HepG2 (cell line): ENCODE data around the gene GNAS. TPM values are rescaled to one million over a fixed set of nuclear protein-coding genes. Genes with fewer than 3 reads are reported as not detected.

Experiments
- ATAC-seq: fragments of 200-7000 bp; cut with Tn5 transposase; 3 replicates; pipeline ENCODE4 v1.9.1; 2020; ENCODE audit warnings: mild to moderate bottlenecking, moderate library complexity
- BruUV-seq: library from RNA; stranded (reverse); fragments of 400-500 nt; replicated peaks from 2 replicates; lab custom pipeline; 2021; lab: Mats Ljungman, UMichigan
- CTCF ChIA-PET: fragments of 300-600 bp; formaldehyde crosslinking; extraction: SDS; loops from one replicate; lab custom pipeline; 2021; ENCODE audit warnings: low total read pairs, inconsistent platforms, low intra/inter-chr PET ratio; lab: Yijun Ruan, JAX
- POLR2A ChIA-PET: fragments of 350-600 bp; sonication (Branson Sonifier 250); formaldehyde crosslinking; loops from one replicate; lab custom pipeline; 2020; ENCODE audit warnings: antibody characterized with exemption, inconsistent platforms; lab: Yijun Ruan, JAX
- DNase-seq: peaks from one replicate; pipeline ENCODE4 v3.0.0-alpha.2; 2015; ENCODE audit warnings: low spot score
- FAIRE-seq: peaks from 3 replicates; lab custom pipeline; 2011; peaks lifted over from hg19 to GRCh38; lab: Jason Lieb, UNC
- H2AFZ ChIP-seq: one replicate; pipeline ENCODE4 v1.6.1; 2011; ENCODE audit warnings: low read length, inconsistent platforms
- H3K27ac ChIP-seq: fragments of 300-600 bp; 3 replicates; pipeline ENCODE4 v1.8.0; 2011; ENCODE audit warnings: mixed run types, mild to moderate bottlenecking, mixed read lengths, low read length, inconsistent platforms; ENCODE audit not compliant: insufficient read depth; ENCODE audit errors: extremely low read length
- H3K27me3 ChIP-seq, 2 experiments: fragments of 200-600 bp in 1 of 2; 2 replicates in 1 of 2; 3 replicates in 1 of 2; pipeline versions ENCODE4 v1.6.0 to v1.8.0; 2011; ENCODE audit warnings: low read length in 2 of 2, mild to moderate bottlenecking in 2 of 2, moderate library complexity in 2 of 2, inconsistent platforms in 1 of 2; ENCODE audit not compliant: insufficient read depth in 2 of 2, control insufficient read depth in 1 of 2
- H3K36me3 ChIP-seq, 2 experiments: fragments of 200-600 bp in 1 of 2; replicated peaks in 1 of 2; 2 replicates in 1 of 2; 3 replicates in 1 of 2; pipeline versions ENCODE4 v1.5.1 to v1.8.0; 2011; ENCODE audit warnings: low read length in 2 of 2, inconsistent platforms in 1 of 2; ENCODE audit not compliant: insufficient read depth in 2 of 2, control insufficient read depth in 1 of 2
- H3K4me1 ChIP-seq: 2 replicates; pipeline ENCODE4 v1.5.1; 2012; ENCODE audit warnings: low read length, inconsistent platforms; ENCODE audit not compliant: insufficient read depth
- H3K4me2 ChIP-seq: 2 replicates; pipeline ENCODE4 v1.6.0; 2011; ENCODE audit warnings: low read depth, low read length, inconsistent platforms
- H3K4me3 ChIP-seq, 3 experiments: fragments of 200-600 bp in 1 of 3; sonication (generic), shearing (Covaris generic) in 1 of 3; replicated peaks in 1 of 3; 2 replicates each; pipeline ENCODE4 v1.5.1; 2011 to 2016; ENCODE audit warnings: low read length in 3 of 3, inconsistent platforms in 2 of 3, low read depth in 2 of 3, mild to moderate bottlenecking in 2 of 3, control low read depth in 1 of 3, mixed read lengths in 1 of 3; ENCODE audit not compliant: insufficient read depth in 1 of 3
- H3K79me2 ChIP-seq: one replicate; pipeline ENCODE4 v1.6.1; 2011; ENCODE audit warnings: low read length, inconsistent platforms; ENCODE audit not compliant: insufficient read depth
- H3K9ac ChIP-seq: 2 replicates; pipeline ENCODE4 v1.6.0; 2011; ENCODE audit warnings: mild to moderate bottlenecking, low read depth, low read length, inconsistent platforms; ENCODE audit not compliant: insufficient read depth
- H3K9me3 ChIP-seq: 2 replicates; pipeline ENCODE4 v1.5.1; 2012; ENCODE audit warnings: mild to moderate bottlenecking, low read length
- H4K20me1 ChIP-seq: 2 replicates; pipeline ENCODE4 v1.6.0; 2011; ENCODE audit warnings: inconsistent platforms, mild to moderate bottlenecking, low read length, moderate library complexity; ENCODE audit not compliant: insufficient read depth
- AGO2 ChIP-seq: fragments of 200-400 bp; formaldehyde crosslinking; optimal IDR thresholded peaks from 2 replicates; pipeline ENCODE3; 2017; ENCODE audit warnings: mild to moderate bottlenecking, low read depth, low read length, moderate library complexity
- CCAR2 ChIP-seq: fragments of 200-400 bp; formaldehyde crosslinking; optimal IDR thresholded peaks from 2 replicates; pipeline ENCODE3; 2018; ENCODE audit warnings: low read depth, mild to moderate bottlenecking, low read length, moderate library complexity
- CEBPB ChIP-seq: IDR thresholded peaks from 2 replicates; pipeline ENCODE4 v1.6.1; 2011; ENCODE audit warnings: low read depth, low read length, improper control_type of control experiment, borderline replicate concordance
- GATA4 ChIP-seq: sonication (generic); IDR thresholded peaks from 2 replicates; pipeline ENCODE4 v1.6.1; 2016; ENCODE audit warnings: antibody characterized with exemption, low read depth, borderline replicate concordance
- HDAC2 ChIP-seq: sonication (generic); formaldehyde crosslinking; IDR thresholded peaks from 2 replicates; pipeline ENCODE4 v1.4.0; 2020; ENCODE audit warnings: missing genetic modification reagents
- KMT2A ChIP-seq: sonication (generic); formaldehyde crosslinking; IDR thresholded peaks from 2 replicates; pipeline ENCODE4 v1.4.0; 2020; ENCODE audit warnings: missing genetic modification reagents
- PITX1 ChIP-seq: sonication (generic); formaldehyde crosslinking; IDR thresholded peaks from 2 replicates; pipeline ENCODE4 v1.5.1; 2020; ENCODE audit warnings: mild to moderate bottlenecking, missing genetic modification reagents
- RBFOX2 ChIP-seq: fragments of 200-400 bp; formaldehyde crosslinking; IDR thresholded peaks from 2 replicates; pipeline ENCODE4 v1.6.1; 2017; ENCODE audit warnings: low read depth, mild to moderate bottlenecking, low read length
- RORA ChIP-seq: sonication (generic); formaldehyde crosslinking; IDR thresholded peaks from 2 replicates; pipeline ENCODE4 v1.5.0; 2020; ENCODE audit warnings: mild to moderate bottlenecking, missing genetic modification reagents, moderate library complexity
- SOX5 ChIP-seq: IDR thresholded peaks from 2 replicates; pipeline ENCODE4 v1.6.1; 2016; ENCODE audit warnings: borderline replicate concordance
- ZFP36L1 ChIP-seq: sonication (generic); formaldehyde crosslinking; IDR thresholded peaks from 2 replicates; pipeline ENCODE4 v1.8.0; 2022; ENCODE audit warnings: mild to moderate bottlenecking, missing genetic modification reagents, moderate library complexity
- ZNF530 ChIP-seq: sonication (generic); formaldehyde crosslinking; IDR thresholded peaks from 2 replicates; pipeline ENCODE4 v1.5.0; 2020; ENCODE audit warnings: low read depth, mild to moderate bottlenecking, missing genetic modification reagents
- ZNF629 ChIP-seq: sonication (generic); formaldehyde crosslinking; conservative IDR thresholded peaks from 2 replicates; pipeline ENCODE4 v1.5.0; 2020; ENCODE audit warnings: missing genetic modification reagents
- WGBS: methylation state at CpG from one replicate; pipeline ENCODE4 v1.1.6; 2017; ENCODE audit warnings: low lambda C conversion rate; 5-methylcytosine and 5-hydroxymethylcytosine counted together
- in situ Hi-C: cut with HindIII; loops from 2 replicates; pipeline ENCODE4 v1.10.0; 2017; ENCODE audit warnings: low pct_unique_long_range_greater_than_20kb; ENCODE audit not compliant: extremely low pct_ligation_motif_present
- intact Hi-C: fragments of 100-400 bp; cut with micrococcal nuclease; formaldehyde crosslinking; loops from one replicate; pipeline ENCODE4 v1.10.0; 2022; ENCODE audit not compliant: unreplicated experiment
- polyA plus RNA-seq, 8 experiments: library from polyadenylated mRNA; depleted of rRNA in 3 of 8; stranded (reverse) in 7 of 8; unstranded in 1 of 8; fragments of >200 nt; fragmentation: Illumina TruSeq in 4 of 8; extraction: Trizol in 4 of 8; gene quantifications; 2 replicates each; pipeline versions ENCODE4 v1.2.1 to v1.2.3, GENCODE V29; 2011 to 2016; ENCODE audit warnings: low read depth in 4 of 8, missing spikeins in 1 of 8, mixed read lengths in 1 of 8; ENCODE audit not compliant: insufficient read depth in 1 of 8
- total RNA-seq, 5 experiments: library from RNA; depleted of rRNA; stranded (reverse); fragments of >200 nt; fragmentation: Illumina TruSeq; extraction: Trizol; gene quantifications; 2 replicates each; pipeline ENCODE4 v1.2.3, GENCODE V29; 2016; ENCODE audit warnings: low read depth in 1 of 5
- TF ChIP-seq, protein P1 (sequence below): sonication (generic); formaldehyde crosslinking; IDR thresholded peaks from 2 replicates; pipeline ENCODE4 v1.4.0; 2020; ENCODE audit warnings: missing genetic modification reagents, borderline replicate concordance
- TF ChIP-seq, protein P2 (sequence below): sonication (generic); formaldehyde crosslinking; IDR thresholded peaks from 2 replicates; pipeline ENCODE4 v1.8.0; 2022; ENCODE audit warnings: missing genetic modification reagents, mild to moderate bottlenecking, moderate library complexity, borderline replicate concordance
- TF ChIP-seq, protein P3 (sequence below): sonication (generic); formaldehyde crosslinking; IDR thresholded peaks from 2 replicates; pipeline ENCODE4 v1.8.0; 2022; ENCODE audit warnings: mild to moderate bottlenecking, missing genetic modification reagents, borderline replicate concordance

The GNAS gene
- total and polyA plus RNA-seq, 2 of the 13 experiments (the other 11 are each of a cell fraction or from before 2014, with no cell fraction given), result 407 to 1,008 TPM

DNA sequence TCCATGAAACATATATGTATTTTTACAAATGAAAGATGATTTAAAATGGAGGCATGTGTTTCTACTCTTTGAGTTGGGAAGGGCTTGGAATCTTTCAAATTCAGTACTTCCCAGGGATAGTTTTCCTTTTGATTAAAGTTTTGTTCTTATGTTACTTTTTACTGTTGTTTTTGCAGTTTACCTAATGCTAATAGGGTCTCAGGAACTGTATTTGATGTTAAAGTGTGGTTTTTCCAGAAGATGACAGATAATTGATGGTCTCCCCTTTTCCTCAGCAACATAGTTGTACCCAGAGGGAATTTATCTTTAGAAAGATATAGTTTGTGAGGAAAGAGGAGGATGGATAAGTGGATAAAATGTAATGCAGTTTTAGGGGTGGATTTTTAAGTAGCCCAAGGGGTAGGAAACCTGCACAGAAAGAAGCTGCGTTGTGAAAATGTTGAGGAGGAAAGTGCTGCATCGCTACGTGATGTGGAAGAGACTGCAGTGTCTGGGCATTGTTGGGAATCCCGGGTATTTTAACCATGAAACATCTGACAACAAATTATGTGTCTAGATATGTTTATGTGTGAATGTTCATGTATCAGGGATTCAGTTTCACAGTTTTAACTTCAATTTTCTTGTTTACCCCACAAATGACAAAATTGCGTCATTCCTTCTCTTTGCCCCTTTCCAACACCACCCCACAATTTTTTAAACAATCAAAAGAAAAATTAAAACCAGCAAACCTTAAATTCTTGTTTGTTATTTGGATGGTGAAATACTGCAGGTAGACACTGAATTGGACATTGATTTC is 42.3 kb downstream of the GNAS start:
- CTCF ChIA-PET, result no interaction called here
- Histone ChIP-seq H3K36me3 (peaks cover 22 to 47% of the 10 kb centered on the region in 2 experiments), H3K4me2 (peak overlapping the region; percentile 81), H3K79me2 (peaks cover 78% of the 10 kb centered on the region), H3K27ac (no peak overlapping the region), H3K9me3 (no peaks in the 10 kb centered on the region), H4K20me1 (peaks cover 68% of the 10 kb centered on the region), H3K4me1 (peaks cover 42% of the 10 kb centered on the region), H2AFZ (no peak overlapping the region), H3K27me3 (no peaks in the 10 kb centered on the region; a peak in 1 of 5 replicates), H3K4me3 (no peak overlapping the region; a peak in 2 of 6 replicates), H3K9ac (peak overlapping the region; percentile 1; the same call in 1 of the 2 replicates)
- DNase-seq (no peak), ATAC-seq (no peak), FAIRE-seq (no peak)
- BruUV-seq, result no TSS peak
- 82% methylated on average over 5 of the region's 5 CpGs for WGBS
- intact Hi-C loops, result loop anchor here (5.0 to 10.0 kb wide), 2 partner anchors 87 to 240 kb away; partner anchors contain the start of genes NELFCD and STX16
- in situ Hi-C loops, result loop anchor here (5.0 kb wide), 1 partner anchor 87 kb away; the partner anchor contains the start of gene NELFCD
- POLR2A ChIA-PET, result no interaction called here
- no peak for TF ChIP-seq RORA
- TF ChIP-seq, protein P1, sequence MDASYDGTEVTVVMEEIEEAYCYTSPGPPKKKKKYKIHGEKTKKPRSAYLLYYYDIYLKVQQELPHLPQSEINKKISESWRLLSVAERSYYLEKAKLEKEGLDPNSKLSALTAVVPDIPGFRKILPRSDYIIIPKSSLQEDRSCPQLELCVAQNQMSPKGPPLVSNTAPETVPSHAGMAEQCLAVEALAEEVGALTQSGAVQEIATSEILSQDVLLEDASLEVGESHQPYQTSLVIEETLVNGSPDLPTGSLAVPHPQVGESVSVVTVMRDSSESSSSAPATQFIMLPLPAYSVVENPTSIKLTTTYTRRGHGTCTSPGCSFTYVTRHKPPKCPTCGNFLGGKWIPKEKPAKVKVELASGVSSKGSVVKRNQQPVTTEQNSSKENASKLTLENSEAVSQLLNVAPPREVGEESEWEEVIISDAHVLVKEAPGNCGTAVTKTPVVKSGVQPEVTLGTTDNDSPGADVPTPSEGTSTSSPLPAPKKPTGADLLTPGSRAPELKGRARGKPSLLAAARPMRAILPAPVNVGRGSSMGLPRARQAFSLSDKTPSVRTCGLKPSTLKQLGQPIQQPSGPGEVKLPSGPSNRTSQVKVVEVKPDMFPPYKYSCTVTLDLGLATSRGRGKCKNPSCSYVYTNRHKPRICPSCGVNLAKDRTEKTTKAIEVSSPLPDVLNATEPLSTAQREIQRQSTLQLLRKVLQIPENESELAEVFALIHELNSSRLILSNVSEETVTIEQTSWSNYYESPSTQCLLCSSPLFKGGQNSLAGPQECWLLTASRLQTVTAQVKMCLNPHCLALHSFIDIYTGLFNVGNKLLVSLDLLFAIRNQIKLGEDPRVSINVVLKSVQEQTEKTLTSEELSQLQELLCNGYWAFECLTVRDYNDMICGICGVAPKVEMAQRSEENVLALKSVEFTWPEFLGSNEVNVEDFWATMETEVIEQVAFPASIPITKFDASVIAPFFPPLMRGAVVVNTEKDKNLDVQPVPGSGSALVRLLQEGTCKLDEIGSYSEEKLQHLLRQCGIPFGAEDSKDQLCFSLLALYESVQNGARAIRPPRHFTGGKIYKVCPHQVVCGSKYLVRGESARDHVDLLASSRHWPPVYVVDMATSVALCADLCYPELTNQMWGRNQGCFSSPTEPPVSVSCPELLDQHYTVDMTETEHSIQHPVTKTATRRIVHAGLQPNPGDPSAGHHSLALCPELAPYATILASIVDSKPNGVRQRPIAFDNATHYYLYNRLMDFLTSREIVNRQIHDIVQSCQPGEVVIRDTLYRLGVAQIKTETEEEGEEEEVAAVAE (CRISPR knock-in tag), result no peak
- TF ChIP-seq CCAR2, result no peak
- no peak for TF ChIP-seq GATA4
- TF ChIP-seq ZNF530, result no peak
- TF ChIP-seq PITX1 (CRISPR knock-in tag), result no peak
- no peak for TF ChIP-seq AGO2
- TF ChIP-seq SOX5 (CRISPR knock-in tag), result no peak
- 0 out of 2 replicates have a peak, but pooled peaks have one; percentile 36 for TF ChIP-seq ZFP36L1 (CRISPR knock-in tag)
- TF ChIP-seq, protein P2, sequence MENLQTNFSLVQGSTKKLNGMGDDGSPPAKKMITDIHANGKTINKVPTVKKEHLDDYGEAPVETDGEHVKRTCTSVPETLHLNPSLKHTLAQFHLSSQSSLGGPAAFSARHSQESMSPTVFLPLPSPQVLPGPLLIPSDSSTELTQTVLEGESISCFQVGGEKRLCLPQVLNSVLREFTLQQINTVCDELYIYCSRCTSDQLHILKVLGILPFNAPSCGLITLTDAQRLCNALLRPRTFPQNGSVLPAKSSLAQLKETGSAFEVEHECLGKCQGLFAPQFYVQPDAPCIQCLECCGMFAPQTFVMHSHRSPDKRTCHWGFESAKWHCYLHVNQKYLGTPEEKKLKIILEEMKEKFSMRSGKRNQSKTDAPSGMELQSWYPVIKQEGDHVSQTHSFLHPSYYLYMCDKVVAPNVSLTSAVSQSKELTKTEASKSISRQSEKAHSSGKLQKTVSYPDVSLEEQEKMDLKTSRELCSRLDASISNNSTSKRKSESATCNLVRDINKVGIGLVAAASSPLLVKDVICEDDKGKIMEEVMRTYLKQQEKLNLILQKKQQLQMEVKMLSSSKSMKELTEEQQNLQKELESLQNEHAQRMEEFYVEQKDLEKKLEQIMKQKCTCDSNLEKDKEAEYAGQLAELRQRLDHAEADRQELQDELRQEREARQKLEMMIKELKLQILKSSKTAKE (CRISPR knock-in tag), result no peak
- TF ChIP-seq, protein P3, sequence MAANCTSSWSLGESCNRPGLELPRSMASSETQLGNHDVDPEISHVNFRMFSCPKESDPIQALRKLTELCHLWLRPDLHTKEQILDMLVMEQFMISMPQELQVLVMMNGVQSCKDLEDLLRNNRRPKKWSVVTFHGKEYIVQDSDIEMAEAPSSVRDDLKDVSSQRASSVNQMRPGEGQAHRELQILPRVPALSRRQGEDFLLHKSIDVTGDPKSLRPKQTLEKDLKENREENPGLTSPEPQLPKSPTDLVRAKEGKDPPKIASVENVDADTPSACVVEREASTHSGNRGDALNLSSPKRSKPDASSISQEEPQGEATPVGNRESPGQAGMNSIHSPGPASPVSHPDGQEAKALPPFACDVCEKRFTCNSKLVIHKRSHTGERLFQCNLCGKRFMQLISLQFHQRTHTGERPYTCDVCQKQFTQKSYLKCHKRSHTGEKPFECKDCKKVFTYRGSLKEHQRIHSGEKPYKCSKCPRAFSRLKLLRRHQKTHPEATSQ (CRISPR knock-in tag), result no peak
- peak; percentile 56 for TF ChIP-seq CEBPB
- TF ChIP-seq KMT2A (CRISPR knock-in tag), result no peak
- peak; percentile 41 for TF ChIP-seq RBFOX2
- TF ChIP-seq HDAC2 (CRISPR knock-in tag), result no peak
- no peak for TF ChIP-seq ZNF629 (CRISPR knock-in tag)
